Measurements from ENCODE around the gene NR5A1.

DNA sequence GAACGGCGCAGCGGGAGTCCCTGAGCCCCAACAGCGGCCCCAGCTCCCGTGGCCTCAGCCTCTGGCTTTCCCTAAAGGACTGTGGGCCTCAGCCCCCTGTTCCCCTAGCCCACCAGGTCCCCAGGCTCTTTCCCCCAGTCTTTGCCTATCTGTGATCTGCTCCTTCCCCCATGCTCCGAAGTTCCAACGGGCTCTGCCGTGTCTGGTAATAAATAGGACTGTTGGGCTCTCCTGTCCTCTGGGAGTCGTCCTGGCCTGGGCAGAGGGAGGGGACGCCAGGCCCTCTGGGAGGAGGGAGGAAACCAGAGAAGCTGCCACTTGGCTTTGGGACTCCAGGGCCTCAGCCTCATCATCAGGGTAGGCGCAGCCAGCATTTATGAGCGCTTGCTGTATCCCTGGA, 28.8 kb downstream of the NR5A1 start:
- TF ChIP-seq CTCF (conservative IDR thresholded peaks at IDR 0.05; ENCODE audit: low read depth in 2 of 2) (no peak), CREB1 (CRISPR knock-in tag; IDR thresholded peaks at IDR 0.05; ENCODE audit: low read depth) (no peak), EZH2 (IDR thresholded peaks at IDR 0.05; ENCODE audit: low read depth, unreplicated experiment) (no peak), NANOG (IDR thresholded peaks at IDR 0.05; ENCODE audit: borderline replicate concordance) (no peak), REST (IDR thresholded peaks at IDR 0.05; ENCODE audit: unreplicated experiment) (no peak), POLR2AphosphoS5 (IDR thresholded peaks at IDR 0.05; ENCODE audit: low read depth) (no peak), EZH2phosphoT487 (IDR thresholded peaks at IDR 0.05; ENCODE audit: unreplicated experiment) (no peak), STAT1 (IDR thresholded peaks at IDR 0.05; ENCODE audit: unreplicated experiment) (no peak), JUNB (IDR thresholded peaks at IDR 0.05; ENCODE audit: unreplicated experiment) (no peak)
- TF ChIP-seq, protein P1, sequence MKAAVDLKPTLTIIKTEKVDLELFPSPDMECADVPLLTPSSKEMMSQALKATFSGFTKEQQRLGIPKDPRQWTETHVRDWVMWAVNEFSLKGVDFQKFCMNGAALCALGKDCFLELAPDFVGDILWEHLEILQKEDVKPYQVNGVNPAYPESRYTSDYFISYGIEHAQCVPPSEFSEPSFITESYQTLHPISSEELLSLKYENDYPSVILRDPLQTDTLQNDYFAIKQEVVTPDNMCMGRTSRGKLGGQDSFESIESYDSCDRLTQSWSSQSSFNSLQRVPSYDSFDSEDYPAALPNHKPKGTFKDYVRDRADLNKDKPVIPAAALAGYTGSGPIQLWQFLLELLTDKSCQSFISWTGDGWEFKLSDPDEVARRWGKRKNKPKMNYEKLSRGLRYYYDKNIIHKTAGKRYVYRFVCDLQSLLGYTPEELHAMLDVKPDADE (IDR thresholded peaks at IDR 0.05), result no peak

Data from GM23338 (cell line).